HTR-8/SVneo (cell line): ENCODE measurements around the gene LRBA.
"Not testable (repeated sequence)": the region's sequence is repeated elsewhere in the genome, so short reads cannot be mapped to it uniquely, and the experiment has no call there.

Experiments used
- DNase-seq: peaks from one replicate; pipeline ENCODE4 v3.0.0; 2011; ENCODE audit warnings: low spot score, mixed read lengths; ENCODE audit not compliant: insufficient read length
- FAIRE-seq: peaks from 2 replicates; lab custom pipeline; 2011; peaks lifted over from hg19 to GRCh38; lab: Jason Lieb, UNC

Gene LRBA

DNA sequence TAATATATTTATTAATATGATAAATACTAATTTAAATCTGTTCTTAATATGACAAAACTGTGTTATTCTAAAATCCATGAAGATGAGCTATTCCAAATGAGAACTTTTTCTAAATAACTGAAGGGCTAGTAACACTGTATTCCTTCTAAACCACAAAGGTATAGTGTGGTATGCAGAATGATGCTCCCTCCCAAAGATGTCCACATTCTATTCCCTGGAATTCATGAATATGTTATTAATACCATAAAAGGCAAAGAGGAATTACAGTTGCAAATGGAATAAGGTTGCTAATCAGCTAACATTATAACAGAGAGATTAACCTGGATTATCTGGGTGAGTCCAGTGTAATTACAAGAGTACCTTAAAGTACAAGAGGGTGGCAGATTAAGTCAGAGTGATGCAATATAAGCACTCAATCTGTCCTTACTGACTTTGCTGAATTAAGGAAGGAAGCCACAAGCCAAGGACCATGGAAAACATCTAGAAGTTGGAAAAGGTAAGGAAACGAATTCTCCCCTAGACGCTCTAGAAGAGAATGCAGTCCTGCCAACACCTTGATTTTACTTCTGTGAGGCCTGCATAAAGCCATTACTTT is 453.8 kb downstream of the LRBA start:
- no peak for FAIRE-seq
- no peak for DNase-seq

DNA sequence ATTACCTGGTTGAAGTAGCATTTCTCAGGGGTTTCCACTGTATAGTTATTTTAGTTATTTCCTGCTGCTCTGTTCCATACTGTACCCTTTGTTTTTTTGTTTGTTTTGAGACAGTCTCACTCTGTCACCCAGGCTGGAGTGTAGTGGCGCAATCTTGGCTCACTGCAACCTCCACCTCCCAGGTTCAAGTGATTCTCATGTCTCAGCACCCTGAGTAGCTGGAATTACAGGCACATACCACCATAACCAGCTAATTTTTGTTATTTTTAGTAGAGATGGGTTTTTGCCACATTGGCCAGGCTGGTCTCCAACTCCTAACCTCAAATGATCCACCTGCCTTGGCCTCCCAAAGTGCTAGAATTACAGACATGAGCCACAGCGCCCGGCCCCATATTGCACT is 457.3 kb downstream of the LRBA start:
- DNase-seq, result not testable (repeated sequence)

DNA sequence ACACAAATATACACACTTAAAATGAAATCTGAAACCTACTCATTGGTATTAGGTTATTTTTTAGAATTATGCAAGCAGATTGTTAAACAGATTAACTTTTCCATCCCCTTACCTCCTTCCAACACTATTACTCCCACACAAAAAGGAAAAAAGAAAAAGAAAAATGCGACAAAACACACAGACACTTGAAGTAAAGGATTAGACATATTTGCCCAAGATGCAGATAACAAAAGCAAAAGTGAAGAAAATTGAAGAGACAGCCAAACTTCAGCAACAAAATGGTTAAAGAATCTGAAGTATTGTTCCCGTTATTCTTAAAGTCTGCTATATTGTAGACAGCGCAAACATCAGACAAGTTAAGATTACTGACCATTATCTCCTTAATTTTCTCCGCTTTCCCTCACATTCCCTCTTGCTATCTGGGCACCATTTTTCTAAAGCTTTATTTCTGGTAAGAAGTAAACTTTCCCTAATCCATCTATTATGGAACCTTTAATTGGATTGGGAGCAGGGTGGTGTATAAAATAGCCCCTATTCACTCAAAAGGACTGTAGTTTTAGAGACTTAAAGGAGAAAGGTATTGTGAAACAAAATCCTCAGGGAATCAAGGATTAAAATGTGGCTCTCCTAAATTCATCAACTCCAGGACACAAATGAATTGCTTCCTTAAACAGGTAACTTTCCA is 467.8 kb downstream of the LRBA start:
- FAIRE-seq, result no peak
- no peak for DNase-seq

More for the DNA sequence above, 457.3 kb downstream of the LRBA start:
- FAIRE-seq, result not testable (repeated sequence)

DNA sequence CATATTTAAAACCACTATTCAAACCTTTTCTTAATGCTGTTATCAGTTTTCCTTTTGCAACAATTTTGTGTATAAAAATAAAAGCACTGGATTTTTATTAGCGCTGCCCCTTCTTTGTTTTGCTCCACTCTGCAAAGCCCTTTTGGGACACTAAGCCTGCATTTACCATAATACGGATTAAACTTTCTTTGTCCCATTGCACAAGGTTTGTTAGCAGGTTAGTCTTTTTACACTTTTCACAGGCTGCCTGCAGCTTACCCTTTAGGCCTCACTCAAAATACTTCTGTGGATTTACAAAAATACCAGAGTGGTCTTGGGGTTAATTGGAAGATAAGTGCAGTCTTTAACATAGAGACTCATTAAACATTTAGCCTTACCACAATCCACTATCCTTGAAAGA is 468.8 kb downstream of the LRBA start:
- FAIRE-seq (no peak), DNase-seq (no peak)

DNA sequence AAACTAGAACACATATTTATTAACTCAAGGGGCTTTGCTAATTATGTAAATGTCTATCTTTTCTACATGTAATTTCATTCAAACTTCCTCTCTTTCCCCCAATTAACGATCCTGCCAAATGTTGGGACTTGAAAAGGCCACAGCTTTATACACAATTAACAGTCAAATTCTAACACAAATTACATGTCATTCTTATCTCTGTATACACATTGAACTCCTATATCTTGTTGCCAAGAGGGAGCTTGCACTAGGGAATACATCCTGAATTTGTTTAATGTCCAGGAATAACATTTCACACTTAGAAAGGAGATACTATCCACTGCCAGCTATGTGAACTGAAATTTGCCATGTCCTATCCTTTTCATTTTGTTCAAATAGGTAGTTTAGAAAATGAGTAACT is 472.0 kb downstream of the LRBA start:
- DNase-seq, result no peak
- FAIRE-seq, result no peak

DNA sequence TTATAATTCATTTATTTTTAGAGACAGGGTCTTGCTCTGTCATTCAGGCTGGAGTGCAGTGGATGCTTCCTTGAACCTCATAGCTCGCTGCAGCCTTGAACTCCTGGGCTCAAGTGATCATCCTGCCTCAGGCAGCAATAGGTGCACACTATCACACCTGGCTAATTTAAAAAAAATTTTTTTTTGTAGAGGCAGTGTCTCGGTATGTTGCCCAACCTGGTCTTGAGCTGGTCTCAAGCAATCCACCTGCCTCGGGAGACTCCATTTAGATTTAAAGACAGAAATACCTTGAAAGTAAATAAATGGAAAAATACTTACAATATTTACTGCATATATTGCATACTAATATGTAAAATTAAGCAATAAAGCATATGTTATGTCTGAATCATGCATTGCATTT is 473.4 kb downstream of the LRBA start:
- FAIRE-seq (no peak), DNase-seq (no peak)

DNA sequence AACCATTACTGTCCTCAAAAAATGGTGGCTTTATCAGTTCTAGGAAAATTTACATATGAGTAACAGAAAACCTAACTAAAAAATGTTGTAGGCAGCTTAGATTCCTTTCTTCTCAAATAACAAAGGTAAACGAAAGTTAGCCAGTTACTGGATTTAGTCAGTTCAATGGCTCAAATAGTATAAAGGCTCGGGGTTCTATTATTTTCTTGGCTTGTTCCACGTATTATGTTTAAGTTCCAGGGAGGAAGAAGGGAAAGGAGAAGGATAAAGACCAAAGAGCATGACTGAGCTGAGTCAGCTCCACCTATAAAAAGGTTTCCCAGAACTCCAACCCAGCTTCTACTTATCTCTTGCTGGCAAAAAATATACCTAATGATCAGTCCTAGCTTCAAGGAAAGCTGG is 474.1 kb downstream of the LRBA start:
- no peak for DNase-seq

DNA sequence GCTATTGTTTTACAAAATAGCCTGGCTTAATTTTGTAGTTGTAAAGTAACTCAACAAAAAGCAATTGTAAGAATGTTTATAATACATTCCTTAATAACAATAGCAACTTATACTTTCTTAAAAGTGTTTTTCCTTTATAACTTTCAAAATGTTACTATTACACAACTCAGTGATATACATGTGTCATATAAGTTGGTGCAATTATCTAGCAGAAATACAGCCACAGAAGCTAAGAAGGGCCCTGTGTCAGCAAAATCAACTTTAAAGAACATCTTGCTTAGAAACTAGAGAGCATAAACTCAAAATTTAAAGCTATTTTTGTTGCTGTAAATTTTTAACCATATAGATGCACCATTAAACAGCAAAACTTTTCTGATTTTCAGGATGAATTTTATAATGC is 474.5 kb downstream of the LRBA start:
- DNase-seq (no peak), FAIRE-seq (no peak)

More for the DNA sequence above, 474.1 kb downstream of the LRBA start:
- FAIRE-seq, result no peak

DNA sequence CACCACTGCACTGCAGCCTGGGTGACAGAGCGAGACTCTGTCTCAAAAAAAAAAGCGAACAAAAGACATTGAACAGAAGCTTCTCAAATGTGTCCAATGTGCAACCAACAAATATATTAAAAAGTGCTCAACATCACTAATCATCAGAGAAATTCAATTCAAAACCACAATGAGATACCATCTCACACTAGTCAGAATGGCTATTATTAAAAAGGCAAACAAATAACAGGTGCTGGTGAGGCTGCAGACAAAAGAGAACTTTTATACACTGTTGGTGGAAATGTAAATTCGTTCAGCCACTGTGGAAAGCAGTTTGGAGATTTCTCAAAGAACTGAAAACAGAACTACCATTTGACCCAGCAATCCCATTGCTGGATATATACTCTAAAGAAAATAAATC is 477.2 kb downstream of the LRBA start:
- not testable (repeated sequence) for DNase-seq, FAIRE-seq

DNA sequence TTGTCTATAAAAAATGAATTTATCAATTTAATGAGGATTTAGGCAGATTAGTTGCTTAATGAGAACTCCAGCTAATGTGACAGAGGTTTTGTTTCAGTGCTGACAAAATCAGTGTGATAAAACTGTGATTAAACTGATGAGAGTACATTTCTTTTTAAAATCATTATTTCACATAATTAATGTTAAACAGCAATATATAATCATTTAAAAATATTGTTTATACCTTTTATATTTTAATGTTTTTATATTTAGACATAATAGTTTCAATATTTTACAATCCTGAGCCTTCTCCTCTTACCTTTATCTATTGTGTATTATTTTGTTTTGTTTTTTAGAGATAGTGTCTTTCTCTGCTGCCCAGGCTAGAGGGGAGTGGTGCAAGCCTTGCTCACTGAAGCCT is 480.3 kb downstream of the LRBA start:
- FAIRE-seq, result no peak
- no peak for DNase-seq

DNA sequence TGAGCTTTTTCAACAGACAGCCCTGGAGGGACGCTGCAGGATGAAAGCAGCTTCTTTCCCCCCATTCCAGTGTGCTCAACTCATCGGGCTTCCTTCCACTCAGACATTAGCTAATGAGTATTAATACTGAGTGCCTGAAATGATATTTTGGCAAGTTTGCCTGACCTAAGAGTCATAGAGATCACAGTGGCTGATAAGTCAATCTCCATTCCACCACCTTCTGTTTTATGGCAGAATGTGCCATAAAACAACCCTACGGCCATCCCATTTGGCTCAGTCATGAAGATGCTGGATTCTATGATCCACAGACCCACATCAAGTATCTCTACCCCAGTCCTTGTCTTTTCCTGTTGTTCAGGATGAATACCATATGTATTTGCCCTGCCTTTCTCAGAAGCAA is 481.4 kb downstream of the LRBA start:
- no peak for DNase-seq
- FAIRE-seq, result no peak

DNA sequence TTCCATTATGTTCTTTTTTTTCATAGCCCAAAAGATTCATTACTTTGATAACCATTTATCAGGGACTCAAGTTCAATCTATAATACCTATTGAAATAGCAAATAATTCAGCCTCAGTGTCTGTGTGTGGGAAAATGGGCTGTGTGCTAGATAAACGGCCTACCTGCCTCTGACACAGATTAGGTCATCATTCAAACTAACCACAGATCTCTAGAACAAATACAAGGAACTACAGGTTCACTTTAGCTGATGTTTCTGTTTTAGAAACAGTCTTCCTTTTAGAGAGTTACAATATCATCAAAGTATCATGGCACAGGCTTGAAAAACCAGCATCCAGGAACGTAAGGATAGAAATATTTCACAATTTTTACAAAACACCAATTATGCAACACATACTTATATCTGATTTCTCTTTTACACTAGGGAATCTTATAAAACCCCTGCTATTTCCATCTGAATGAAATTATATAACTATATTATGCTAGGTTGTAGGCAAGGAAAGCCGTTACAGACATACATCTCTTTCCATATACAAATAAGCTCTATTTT is 489.7 kb downstream of the LRBA start:
- FAIRE-seq (no peak), DNase-seq (no peak)

DNA sequence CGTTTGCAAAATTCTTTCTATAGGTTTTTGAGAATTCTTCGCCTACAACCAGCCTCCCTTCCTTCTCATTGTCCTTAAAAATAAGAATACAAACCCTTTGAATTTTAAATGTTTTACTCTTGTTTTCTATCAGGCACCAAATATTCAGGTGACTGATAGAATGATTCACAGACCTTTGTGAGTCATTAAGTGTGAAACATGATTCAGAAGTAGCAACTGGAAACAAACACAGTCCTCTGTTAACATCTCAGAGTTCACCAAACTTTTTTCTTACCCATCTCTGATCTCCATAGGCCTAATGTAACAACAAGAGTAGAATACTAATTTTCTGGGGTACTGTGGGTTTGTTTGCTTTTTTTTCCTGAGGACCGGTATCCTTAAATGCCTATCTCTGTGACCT is 496.5 kb downstream of the LRBA start:
- FAIRE-seq (no peak), DNase-seq (no peak)

DNA sequence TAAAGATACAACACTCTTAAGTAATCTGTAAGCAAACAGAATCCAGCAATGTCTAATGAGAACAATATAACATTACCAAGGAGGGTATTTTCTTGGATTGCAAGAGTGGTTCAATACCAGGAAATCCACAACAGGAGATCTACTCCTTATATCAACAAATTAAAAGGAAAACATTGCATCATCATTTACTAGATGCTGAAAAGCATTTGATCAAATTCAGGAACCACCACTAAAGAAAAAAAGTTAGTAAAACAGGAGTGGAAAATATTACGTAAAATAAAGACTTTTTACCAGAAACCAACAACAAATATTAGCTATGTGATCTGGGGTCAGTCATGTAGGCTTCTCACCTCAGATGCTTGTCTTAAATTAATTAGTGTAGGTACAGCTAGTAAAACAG is 499.9 kb downstream of the LRBA start:
- no peak for FAIRE-seq
- no peak for DNase-seq

DNA sequence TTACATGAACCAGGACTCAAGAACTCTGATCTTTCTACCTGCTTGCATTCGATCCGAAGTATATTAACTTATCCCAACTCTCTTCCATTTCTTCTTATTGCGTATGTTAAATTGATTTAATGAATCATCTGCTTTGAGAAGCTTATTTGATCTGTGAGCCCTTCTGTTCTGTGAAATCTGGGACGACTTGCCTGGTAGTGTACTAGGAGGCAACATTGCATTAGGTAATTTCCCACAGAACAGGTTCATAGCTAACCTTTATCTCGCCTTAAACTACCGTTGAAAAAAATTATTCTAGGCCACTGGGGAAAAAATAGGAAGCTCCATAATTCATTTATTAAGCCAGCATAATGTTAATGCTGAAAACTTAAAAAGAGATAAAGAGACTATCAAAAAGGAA is 500.4 kb downstream of the LRBA start:
- DNase-seq (no peak), FAIRE-seq (no peak)

DNA sequence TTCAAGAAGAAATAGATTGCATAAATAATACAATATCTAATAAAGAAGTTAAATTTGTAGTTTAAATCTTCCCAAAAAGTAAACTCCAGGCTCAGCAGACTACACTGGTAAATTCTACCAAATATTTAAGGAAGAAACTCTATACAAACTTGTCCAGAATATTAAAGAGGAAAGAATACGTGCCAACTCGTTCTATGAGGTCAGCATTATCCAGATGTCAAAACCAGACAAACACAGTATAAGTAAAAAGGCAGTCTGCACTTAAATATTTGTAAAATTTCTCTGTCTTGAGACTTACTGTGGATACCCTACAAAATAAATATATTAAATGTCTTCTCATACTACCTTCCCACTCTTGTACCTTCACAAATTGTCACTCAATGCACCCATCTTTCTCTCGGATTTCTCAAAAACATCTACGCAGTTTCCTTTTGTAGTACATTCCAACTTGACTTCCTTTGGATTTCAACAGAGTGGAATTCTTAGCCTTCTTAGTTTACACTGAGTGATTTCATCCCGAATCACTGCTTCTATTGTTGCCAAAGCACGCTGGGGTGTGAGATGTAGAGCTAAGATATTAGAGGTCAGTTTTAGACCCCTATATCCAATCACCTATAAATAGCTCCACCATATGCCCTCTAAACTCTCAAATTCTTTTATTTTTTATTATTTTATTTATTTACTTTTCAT is 504.8 kb downstream of the LRBA start:
- FAIRE-seq, result no peak
- DNase-seq, result peak; percentile 18

DNA sequence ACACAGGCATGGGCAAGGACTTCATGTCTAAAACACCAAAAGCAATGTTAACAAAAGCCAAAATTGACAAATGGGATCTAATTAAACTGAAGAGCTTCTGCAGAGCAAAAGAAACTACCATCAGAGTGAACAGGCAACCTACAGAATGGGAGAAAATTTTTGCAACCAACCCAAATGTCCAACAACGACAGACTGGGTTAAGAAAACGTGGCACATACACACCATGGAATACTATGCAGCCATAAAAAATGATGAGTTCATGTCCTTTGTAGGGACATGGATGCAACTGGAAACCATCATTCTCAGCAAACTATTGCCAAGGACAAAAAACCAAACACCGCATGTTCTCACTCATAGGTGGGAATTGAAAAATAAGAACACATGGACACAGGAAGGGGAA is 507.4 kb downstream of the LRBA start:
- DNase-seq, FAIRE-seq: not testable (repeated sequence)

DNA sequence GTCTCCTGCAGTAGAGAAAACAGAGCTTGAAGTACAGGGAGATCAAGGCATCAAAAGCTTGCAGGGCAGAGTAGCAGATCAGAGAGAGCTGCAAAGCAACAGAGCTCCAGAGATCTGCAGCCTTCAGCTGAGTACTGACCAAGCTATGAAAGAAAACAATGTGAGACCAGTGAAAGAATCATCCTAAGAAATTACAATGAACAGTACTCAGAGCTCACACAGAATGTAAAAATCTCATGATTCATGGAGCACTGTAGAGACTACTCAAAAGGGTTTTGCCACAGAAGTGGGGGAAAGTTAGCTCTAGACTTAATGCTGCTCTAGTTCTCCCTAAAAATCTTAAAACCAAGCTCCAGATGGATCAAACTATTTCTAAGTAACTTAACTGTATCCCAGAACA is 513.1 kb downstream of the LRBA start:
- FAIRE-seq, result no peak
- DNase-seq, result no peak

DNA sequence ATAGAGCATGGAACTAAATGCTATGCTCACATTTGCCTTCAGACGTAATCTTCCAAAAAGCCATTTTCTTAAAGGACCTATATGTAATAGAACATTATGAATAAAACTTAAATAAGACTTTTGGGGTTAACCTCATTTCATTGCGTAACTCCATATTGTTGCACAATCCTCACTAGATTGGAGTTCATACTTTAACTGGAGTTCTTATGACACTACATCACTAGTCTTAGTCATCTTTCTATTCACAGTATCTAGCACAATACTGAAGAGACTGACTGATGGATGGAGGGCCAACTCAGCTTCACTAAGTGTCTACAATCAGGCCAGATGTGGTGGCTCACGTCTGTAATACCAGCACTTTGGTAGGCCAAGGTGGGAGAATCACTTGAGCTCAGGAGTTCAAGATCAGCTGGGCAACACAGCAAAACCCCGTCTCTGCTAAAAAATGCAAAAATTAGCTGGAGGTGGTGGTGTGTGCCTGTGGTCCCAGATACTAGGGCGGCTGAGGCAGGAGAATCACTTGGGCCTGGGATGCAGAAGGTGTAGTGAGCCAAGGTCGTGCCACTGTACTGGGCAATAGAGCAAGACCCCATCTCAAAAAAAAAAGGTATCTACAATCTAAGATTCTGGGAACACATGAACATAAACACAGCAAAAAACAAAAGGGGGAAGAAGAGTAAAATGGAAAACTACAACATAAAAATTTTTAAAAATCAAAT is 513.9 kb downstream of the LRBA start:
- peak; percentile 4 for FAIRE-seq
- peak; percentile 34 for DNase-seq

DNA sequence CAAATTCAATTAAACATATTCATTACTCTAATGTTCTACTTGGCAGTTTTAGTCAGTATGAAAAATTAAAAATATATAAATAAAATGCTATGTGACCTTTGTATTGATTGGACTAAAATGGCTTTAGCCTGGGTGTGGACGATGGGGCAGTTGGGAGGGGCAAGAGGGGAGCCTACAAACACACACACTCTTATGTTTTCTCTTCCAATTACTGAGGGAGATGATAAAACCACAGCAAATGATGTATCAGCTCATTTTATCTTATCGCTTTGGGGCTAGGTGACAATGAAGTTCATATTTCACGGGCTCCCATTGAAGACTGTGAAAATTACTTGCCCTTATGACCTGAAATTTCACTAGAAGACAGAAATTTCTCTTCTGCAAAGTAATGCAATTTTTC is 517.5 kb downstream of the LRBA start:
- DNase-seq, result no peak
- no peak for FAIRE-seq

DNA sequence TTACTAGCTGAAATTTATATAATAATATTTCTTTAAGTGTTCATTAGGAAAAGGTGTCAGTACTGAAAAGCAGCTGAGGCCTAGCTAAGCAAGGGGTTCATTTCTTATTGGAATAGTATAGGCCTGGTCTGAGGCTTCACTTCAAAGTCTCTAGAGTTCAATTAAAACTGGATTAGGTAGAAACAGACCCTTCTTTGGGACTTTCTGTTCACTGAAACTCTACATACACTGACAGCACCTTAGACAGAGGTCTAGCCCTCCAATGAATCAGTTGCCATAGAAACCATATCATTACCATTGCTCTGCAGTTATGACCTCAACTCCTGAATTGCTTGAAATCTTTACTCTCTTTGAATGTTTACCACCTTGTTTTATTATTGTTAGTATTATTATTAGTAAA is 519.5 kb downstream of the LRBA start:
- DNase-seq (no peak), FAIRE-seq (no peak)
